IMR-90 (cell line): ENCODE measurements around the gene WNT9B. TPM values are rescaled to one million over a fixed set of nuclear protein-coding genes. Genes with fewer than 3 reads are reported as not detected.
A peak's percentile ranks its signal among the peaks of the same experiment; 100 is the strongest.

Source experiments
- ATAC-seq: fragments of 200-7000 bp; cut with Tn5 transposase; 2 replicates; pipeline ENCODE4 v1.9.1; 2020; ENCODE audit warnings: low read depth, mild to moderate bottlenecking, moderate library complexity
- BruUV-seq: library from RNA; stranded (reverse); fragments of 400-500 nt; replicated peaks from 2 replicates; lab custom pipeline; 2021; lab: Mats Ljungman, UMichigan
- CTCF ChIA-PET: fragments of 300-600 bp; formaldehyde crosslinking; extraction: SDS; loops from one replicate; lab custom pipeline; 2021; ENCODE audit warnings: antibody characterized with exemption; lab: Yijun Ruan, JAX
- POLR2A ChIA-PET: fragments of 300-600 bp; sonication (Branson Sonifier 250); formaldehyde crosslinking; loops from one replicate; lab custom pipeline; 2022; ENCODE audit warnings: antibody characterized with exemption; ENCODE audit not compliant: unreplicated experiment; lab: Charles Lee
- DNase-seq: peaks from one replicate; pipeline ENCODE4 v3.0.0; 2013
- H2AFZ ChIP-seq: replicated peaks from 2 replicates; pipeline ENCODE3; 2013; ENCODE audit warnings: low read length, mild to moderate bottlenecking; ENCODE audit not compliant: poor library complexity
- H2AK5ac ChIP-seq: 2 replicates; pipeline ENCODE4 v1.6.1; 2013; ENCODE audit warnings: low read depth, low read length, inconsistent platforms
- H2AK9ac ChIP-seq: replicated peaks from 2 replicates; pipeline ENCODE3; 2013; ENCODE audit warnings: mild to moderate bottlenecking, low read depth, low read length, moderate library complexity; ENCODE audit not compliant: poor library complexity
- H2BK120ac ChIP-seq: 2 replicates; pipeline ENCODE4 v1.6.1; 2013; ENCODE audit warnings: low read depth, low read length, inconsistent platforms
- H2BK15ac ChIP-seq: 3 replicates; pipeline ENCODE4 v1.6.1; 2013; ENCODE audit warnings: low read depth, low read length, inconsistent platforms
- H2BK20ac ChIP-seq: 2 replicates; pipeline ENCODE4 v1.6.1; 2013; ENCODE audit warnings: low read depth, mild to moderate bottlenecking, inconsistent platforms, low read length, moderate library complexity
- H2BK5ac ChIP-seq: 2 replicates; pipeline ENCODE4 v1.6.1; 2013; ENCODE audit warnings: mild to moderate bottlenecking, low read depth, low read length, inconsistent platforms; ENCODE audit not compliant: poor library complexity, severe bottlenecking
- H3K14ac ChIP-seq: replicated peaks from 2 replicates; pipeline ENCODE4 v1.6.1; 2013; ENCODE audit warnings: low read depth, low read length, inconsistent platforms
- H3K18ac ChIP-seq: 2 replicates; pipeline ENCODE4 v1.6.1; 2013; ENCODE audit warnings: low read depth, low read length, control low read depth
- H3K23ac ChIP-seq: 2 replicates; pipeline ENCODE4 v1.6.1; 2013; ENCODE audit warnings: low read depth, low read length, inconsistent platforms
- H3K27ac ChIP-seq: 2 replicates; pipeline ENCODE4 v1.5.1; 2013; ENCODE audit warnings: mild to moderate bottlenecking, control low read depth, low read length; ENCODE audit not compliant: insufficient read depth
- H3K27me3 ChIP-seq: 2 replicates; pipeline ENCODE4 v1.6.1; 2013; ENCODE audit warnings: low read length; ENCODE audit not compliant: control insufficient read depth, insufficient read depth
- H3K36me3 ChIP-seq: 2 replicates; pipeline ENCODE4 v1.6.1; 2013; ENCODE audit warnings: low read length, mixed read lengths; ENCODE audit not compliant: control insufficient read depth, insufficient read depth
- H3K4ac ChIP-seq: 2 replicates; pipeline ENCODE4 v1.6.1; 2013; ENCODE audit warnings: low read depth, low read length, inconsistent platforms
- H3K4me1 ChIP-seq: 2 replicates; pipeline ENCODE4 v1.6.1; 2013; ENCODE audit warnings: low read length, mixed read lengths; ENCODE audit not compliant: control insufficient read depth, insufficient read depth
- H3K4me2 ChIP-seq: 2 replicates; pipeline ENCODE4 v1.6.1; 2013; ENCODE audit warnings: low read depth, mild to moderate bottlenecking, control low read depth, low read length, moderate library complexity
- H3K4me3 ChIP-seq: 2 replicates; pipeline ENCODE4 v1.5.1; 2013; ENCODE audit warnings: low read depth, mild to moderate bottlenecking, control low read depth, low read length, moderate library complexity; ENCODE audit not compliant: insufficient read depth
- H3K56ac ChIP-seq: 2 replicates; pipeline ENCODE4 v1.6.1; 2013; ENCODE audit warnings: low read length, inconsistent platforms; ENCODE audit not compliant: insufficient read depth; ENCODE audit errors: extremely low read depth
- H3K79me1 ChIP-seq, 2 experiments: 2 replicates each; pipeline ENCODE4 v1.6.1; 2013; ENCODE audit warnings: low read length in 2 of 2, inconsistent platforms in 1 of 2, low read depth in 1 of 2
- H3K9ac ChIP-seq: 2 replicates; pipeline ENCODE4 v1.6.1; 2013; ENCODE audit warnings: low read depth, low read length, control low read depth
- H3K9me1 ChIP-seq: 2 replicates; pipeline ENCODE4 v1.6.1; 2013; ENCODE audit warnings: low read length, inconsistent platforms; ENCODE audit not compliant: insufficient read depth
- H3K9me3 ChIP-seq: 2 replicates; pipeline ENCODE4 v1.6.1; 2013; ENCODE audit warnings: low read length; ENCODE audit not compliant: control insufficient read depth, insufficient read depth
- H4K20me1 ChIP-seq: 2 replicates; pipeline ENCODE4 v1.6.1; 2013; ENCODE audit warnings: low read length, inconsistent platforms; ENCODE audit not compliant: insufficient read depth
- H4K5ac ChIP-seq: 2 replicates; pipeline ENCODE4 v1.6.1; 2013; ENCODE audit warnings: mild to moderate bottlenecking, low read depth, low read length, control low read depth
- H4K8ac ChIP-seq, 2 experiments: 2 replicates each; pipeline ENCODE4 v1.6.1; 2013; ENCODE audit warnings: low read depth in 2 of 2, low read length in 2 of 2, control low read depth in 1 of 2, inconsistent platforms in 1 of 2
- H4K91ac ChIP-seq: 2 replicates; pipeline ENCODE4 v1.6.1; 2013; ENCODE audit warnings: low read depth, low read length, inconsistent platforms; ENCODE audit not compliant: insufficient read depth
- CTCF ChIP-seq: conservative IDR thresholded peaks from 2 replicates; pipeline ENCODE4 v1.5.1; 2012; ENCODE audit warnings: mild to moderate bottlenecking, low read depth, low read length, improper control_type of control experiment
- ELK1 ChIP-seq: fragments of 150-350 bp; IDR thresholded peaks from 2 replicates; pipeline ENCODE4 v1.6.1; 2016; ENCODE audit warnings: low read depth, mild to moderate bottlenecking, low read length, moderate library complexity, borderline replicate concordance
- MAZ ChIP-seq: IDR thresholded peaks from 2 replicates; pipeline ENCODE4 v1.6.1; 2012; ENCODE audit warnings: low read depth, mild to moderate bottlenecking, low read length, improper control_type of control experiment, moderate library complexity, borderline replicate concordance
- MXI1 ChIP-seq: IDR thresholded peaks from 2 replicates; pipeline ENCODE4 v1.6.1; 2012; ENCODE audit warnings: low read depth, mild to moderate bottlenecking, low read length, moderate library complexity, borderline replicate concordance
- POLR2A ChIP-seq: IDR thresholded peaks from 2 replicates; pipeline ENCODE4 v1.6.1; 2012; ENCODE audit warnings: mild to moderate bottlenecking, low read depth, low read length
- RCOR1 ChIP-seq: IDR thresholded peaks from 2 replicates; pipeline ENCODE4 v1.6.1; 2012; ENCODE audit warnings: mild to moderate bottlenecking, low read length, improper control_type of control experiment; ENCODE audit not compliant: insufficient replicate concordance
- USF2 ChIP-seq: fragments of 150-350 bp; IDR thresholded peaks from 2 replicates; pipeline ENCODE4 v1.6.1; 2017; ENCODE audit warnings: mild to moderate bottlenecking, antibody characterized with exemption, low read length, low read depth
- WGBS, 2 experiments: methylation state at CpG; one replicate each; pipeline versions ENCODE4 v1.1.5 to v1.1.7; 2013; ENCODE audit warnings: missing lambda C conversion rate in 2 of 2; ENCODE audit not compliant: insufficient read length in 1 of 2; ENCODE audit errors: extremely low coverage in 2 of 2; 5-methylcytosine and 5-hydroxymethylcytosine counted together
- dilution Hi-C: fragments of 300-500 bp; cut with HindIII; formaldehyde crosslinking; loops from one replicate; pipeline ENCODE4 v1.14.3; 2018; ENCODE audit warnings: low sequenced_read_pairs; ENCODE audit not compliant: unreplicated experiment
- in situ Hi-C: fragments of 300-500 bp; cut with MboI; formaldehyde crosslinking; loops from 3 replicates; pipeline ENCODE4 v1.14.3; 2019; ENCODE audit warnings: low sequenced_read_pairs, inconsistent platforms, mixed read lengths
- intact Hi-C: fragments of 100-400 bp; cut with micrococcal nuclease; formaldehyde crosslinking; loops from 2 replicates; pipeline ENCODE4 v1.10.0; 2022
- polyA plus RNA-seq, 3 experiments: library from polyadenylated mRNA; depleted of rRNA; stranded (reverse); fragments of >200 nt; gene quantifications; 2 replicates each; pipeline ENCODE4 v1.2.3, GENCODE V29; 2012; ENCODE audit warnings: low replicate concordance in 1 of 3
- total RNA-seq: library from RNA; depleted of rRNA; stranded (reverse); fragments of >200 nt; gene quantifications from 2 replicates; pipeline ENCODE4 v1.2.3, GENCODE V29; 2012

WNT9B gene
- total and polyA plus RNA-seq, 2 of the 4 experiments (the other 2 are of a cell fraction): not detected

GRCh38 chr17:46922804-46923635 is 71.6 kb downstream of the WNT9B start, which contains the start of gene GOSR2:
Gene GOSR2 (plus strand): TSS chr17:46923160. CDS start chr17:46923193, 33 bp downstream.
- H2BK120ac ChIP-seq: peak within 1 kb of the TSS; percentile 97
- intact Hi-C loops: loop anchor here (5.0 to 10.0 kb wide), 2 partner anchors 71 to 658 kb away; partner anchors contain the start of gene WNT9B
- H3K56ac ChIP-seq: peak within 1 kb of the TSS; percentile 95
- peak within 1 kb of the TSS; percentile 92 for H3K27ac ChIP-seq
- dilution Hi-C loops: no loop called here
- H3K9me3 ChIP-seq: no peaks in the 10 kb centered on the region
- H3K18ac ChIP-seq: peak within 1 kb of the TSS; percentile 100
- peak within 1 kb of the TSS; percentile 91 for H3K23ac ChIP-seq
- H3K14ac ChIP-seq: peak within 1 kb of the TSS; percentile 99
- H3K4me2 ChIP-seq: peak within 1 kb of the TSS; percentile 87
- TF ChIP-seq RCOR1 (no peak), MAZ (peak; percentile 67; the same call in 1 of the 2 replicates), USF2 (0 out of 2 replicates have a peak, but pooled peaks have one; percentile 14), POLR2A (peak; percentile 98), MXI1 (peak; percentile 82; the same call in 1 of the 2 replicates), ELK1 (peak; percentile 12; the same call in 1 of the 2 replicates), CTCF (no peak)
- peak within 1 kb of the TSS; percentile 71 for H2AK5ac ChIP-seq
- H3K4me1 ChIP-seq: no peaks in the 10 kb centered on the region; the same call in 1 of the 2 replicates
- CTCF ChIA-PET: no interaction called here
- H4K5ac ChIP-seq: peak within 1 kb of the TSS; percentile 100
- POLR2A ChIA-PET: no interaction called here
- H2BK15ac ChIP-seq: peak within 1 kb of the TSS; percentile 99
- peak within 1 kb of the TSS; percentile 95 for H3K9ac ChIP-seq
- no peaks in the 10 kb centered on the region for H3K27me3 ChIP-seq
- in situ Hi-C loops: no loop called here
- peak within 1 kb of the TSS; percentile 99 for H3K4ac ChIP-seq
- peak; percentile 98 for ATAC-seq
- H3K36me3 ChIP-seq: no peaks in the 10 kb centered on the region
- peak within 1 kb of the TSS; percentile 97 for H2AFZ ChIP-seq
- H3K79me1 ChIP-seq: peaks cover 10 to 47% of the 10 kb centered on the region in 2 experiments; a peak in 3 of 4 replicates
- H2BK20ac ChIP-seq: peak within 1 kb of the TSS; percentile 91; the same call in 1 of the 2 replicates
- peaks cover 42% of the 10 kb centered on the region for H4K20me1 ChIP-seq
- 0% methylated on average over 23 of the region's 52 CpGs; no CpG with 5 or more reads in 1 of the 2 experiments for WGBS, 2 experiments
- BruUV-seq: no TSS peak
- H2BK5ac ChIP-seq: peak within 1 kb of the TSS; percentile 99
- H4K8ac ChIP-seq: peak within 1 kb of the TSS; percentile 69 to 99
- peak within 1 kb of the TSS; percentile 84 for H3K4me3 ChIP-seq
- H3K9me1 ChIP-seq: peaks cover 6% of the 10 kb centered on the region
- peak within 1 kb of the TSS; percentile 100 for H4K91ac ChIP-seq
- DNase-seq: peak; percentile 86
- peak within 1 kb of the TSS; percentile 98 for H2AK9ac ChIP-seq
